Activated CD8-positive, alpha-beta T cell treated with anti-CD3 and anti-CD28 coated beads for 36 hours (primary cell): ENCODE measurements around the gene ERCC4. TPM values are rescaled to one million over a fixed set of nuclear protein-coding genes. Genes with fewer than 3 reads are reported as not detected.
"Not testable (repeated sequence)": the region's sequence is repeated elsewhere in the genome, so short reads cannot be mapped to it uniquely, and the experiment has no call there.

Experiments used
- ATAC-seq: fragments of 200-7000 bp; cut with Tn5 transposase; one replicate; pipeline ENCODE4 v1.10.0; 2021; ENCODE audit warnings: mild to moderate bottlenecking, moderate library complexity
- CTCF ChIA-PET: fragments of 350-600 bp; sonication (Branson Sonifier 250); formaldehyde crosslinking; loops from one replicate; lab custom pipeline; 2021; ENCODE audit warnings: antibody characterized with exemption; lab: Charles Lee
- POLR2A ChIA-PET: fragments of 350-600 bp; sonication (Branson Sonifier 250); formaldehyde crosslinking; loops from one replicate; lab custom pipeline; 2021; ENCODE audit warnings: antibody characterized with exemption; lab: Charles Lee
- DNase-seq: peaks from one replicate; pipeline ENCODE4 v3.0.0-alpha.2; 2020
- H3K27ac Mint-ChIP-seq: one replicate; pipeline ENCODE4 v1.8.0; 2021; ENCODE audit warnings: mild to moderate bottlenecking, mixed read lengths
- H3K27me3 Mint-ChIP-seq: one replicate; pipeline ENCODE4 v1.8.0; 2021; ENCODE audit warnings: mixed read lengths
- H3K36me3 Mint-ChIP-seq: one replicate; pipeline ENCODE4 v1.8.0; 2021; ENCODE audit warnings: low read depth, mixed read lengths
- H3K4me1 Mint-ChIP-seq: one replicate; pipeline ENCODE4 v1.8.0; 2021; ENCODE audit warnings: low read depth, mixed read lengths
- H3K4me3 Mint-ChIP-seq: one replicate; pipeline ENCODE4 v1.8.0; 2021; ENCODE audit warnings: mild to moderate bottlenecking, moderate library complexity, mixed read lengths
- H3K9me3 Mint-ChIP-seq: one replicate; pipeline ENCODE4 v1.8.0; 2021; ENCODE audit warnings: mixed read lengths
- intact Hi-C: fragments of 100-400 bp; cut with micrococcal nuclease; formaldehyde crosslinking; loops from one replicate; pipeline ENCODE4 v1.10.0; 2022
- total RNA-seq, 2 experiments: library from RNA; stranded (reverse); gene quantifications; one replicate each; pipeline ENCODE4 v1.2.3, GENCODE V29; 2021
- TF ChIP-seq, protein P1 (sequence below): fragments of 200-600 bp; IDR thresholded peaks from one replicate; pipeline ENCODE4 v1.8.0; 2022; ENCODE audit warnings: antibody characterized with exemption, mild to moderate bottlenecking

Gene ERCC4
- total RNA-seq, 2 experiments from 2014 or later: 6.2 to 13.3 TPM

DNA sequence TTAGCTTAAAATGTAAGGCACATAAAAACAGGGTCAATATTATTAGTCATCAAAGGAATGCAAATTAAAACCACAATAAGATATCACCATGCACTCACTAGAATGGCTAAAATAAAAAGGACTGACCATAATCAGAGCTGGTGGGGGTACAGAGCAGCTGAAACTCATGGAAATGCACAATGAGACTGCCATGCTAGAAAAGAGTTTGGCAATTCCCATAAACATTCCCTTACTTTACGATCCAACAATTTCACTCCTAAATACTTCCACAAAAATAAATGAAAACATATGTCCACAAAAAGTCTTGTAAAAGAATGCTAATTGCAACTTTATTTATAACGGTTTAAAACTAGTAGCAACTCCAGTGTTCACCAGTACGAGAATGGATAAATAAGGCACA is 36.1 kb upstream of the ERCC4 start:
- Mint-ChIP-seq H3K9me3 (peaks cover 2% of the 10 kb centered on the region), H3K4me1 (no peaks in the 10 kb centered on the region), H3K27ac (no peak overlapping the region), H3K4me3 (no peak overlapping the region), H3K36me3 (no peaks in the 10 kb centered on the region), H3K27me3 (peaks cover 6% of the 10 kb centered on the region)
- ChIA-PET POLR2A (no interaction called here), CTCF (interaction anchor here (1.3 kb wide), 1 partner anchor 36 kb away, joined by 4 read pairs; the partner anchor contains the start of gene ERCC4)
- DNase-seq (no peak), ATAC-seq (no peak)
- intact Hi-C loops: no loop called here
- TF ChIP-seq, protein P1, sequence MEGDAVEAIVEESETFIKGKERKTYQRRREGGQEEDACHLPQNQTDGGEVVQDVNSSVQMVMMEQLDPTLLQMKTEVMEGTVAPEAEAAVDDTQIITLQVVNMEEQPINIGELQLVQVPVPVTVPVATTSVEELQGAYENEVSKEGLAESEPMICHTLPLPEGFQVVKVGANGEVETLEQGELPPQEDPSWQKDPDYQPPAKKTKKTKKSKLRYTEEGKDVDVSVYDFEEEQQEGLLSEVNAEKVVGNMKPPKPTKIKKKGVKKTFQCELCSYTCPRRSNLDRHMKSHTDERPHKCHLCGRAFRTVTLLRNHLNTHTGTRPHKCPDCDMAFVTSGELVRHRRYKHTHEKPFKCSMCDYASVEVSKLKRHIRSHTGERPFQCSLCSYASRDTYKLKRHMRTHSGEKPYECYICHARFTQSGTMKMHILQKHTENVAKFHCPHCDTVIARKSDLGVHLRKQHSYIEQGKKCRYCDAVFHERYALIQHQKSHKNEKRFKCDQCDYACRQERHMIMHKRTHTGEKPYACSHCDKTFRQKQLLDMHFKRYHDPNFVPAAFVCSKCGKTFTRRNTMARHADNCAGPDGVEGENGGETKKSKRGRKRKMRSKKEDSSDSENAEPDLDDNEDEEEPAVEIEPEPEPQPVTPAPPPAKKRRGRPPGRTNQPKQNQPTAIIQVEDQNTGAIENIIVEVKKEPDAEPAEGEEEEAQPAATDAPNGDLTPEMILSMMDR: no peak

DNA sequence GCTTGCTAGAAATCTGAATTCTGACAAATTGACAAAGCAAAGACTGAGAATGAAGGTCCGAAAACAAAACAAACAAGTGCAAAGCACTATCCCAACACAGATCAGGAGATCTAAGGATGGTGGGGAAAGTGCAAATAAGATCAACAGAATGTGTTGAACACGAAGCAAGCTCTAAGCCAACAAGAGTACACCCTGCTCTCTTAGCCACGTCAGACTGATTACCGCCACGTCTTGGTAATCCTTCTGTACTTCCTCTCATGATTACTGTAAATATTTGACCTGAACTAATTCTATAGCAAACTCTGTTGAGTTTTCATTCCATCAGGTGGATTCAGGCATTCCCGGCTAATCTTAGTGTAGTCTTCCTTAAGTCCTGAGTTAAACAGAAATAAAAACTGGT is 34.3 kb upstream of the ERCC4 start:
- ATAC-seq: no peak
- TF ChIP-seq, protein P1: no peak
- ChIA-PET CTCF (interaction anchor here (1.1 to 1.8 kb wide), 2 partner anchors 34 to 68 kb away, joined by 3 to 5 read pairs; partner anchors contain the start of gene ERCC4), POLR2A (no interaction called here)
- DNase-seq: no peak
- Mint-ChIP-seq H3K4me3 (no peak overlapping the region), H3K27ac (no peak overlapping the region), H3K36me3 (no peaks in the 10 kb centered on the region), H3K4me1 (no peaks in the 10 kb centered on the region), H3K9me3 (peaks cover 5% of the 10 kb centered on the region), H3K27me3 (peaks cover 6% of the 10 kb centered on the region)
- intact Hi-C loops: no loop called here

DNA sequence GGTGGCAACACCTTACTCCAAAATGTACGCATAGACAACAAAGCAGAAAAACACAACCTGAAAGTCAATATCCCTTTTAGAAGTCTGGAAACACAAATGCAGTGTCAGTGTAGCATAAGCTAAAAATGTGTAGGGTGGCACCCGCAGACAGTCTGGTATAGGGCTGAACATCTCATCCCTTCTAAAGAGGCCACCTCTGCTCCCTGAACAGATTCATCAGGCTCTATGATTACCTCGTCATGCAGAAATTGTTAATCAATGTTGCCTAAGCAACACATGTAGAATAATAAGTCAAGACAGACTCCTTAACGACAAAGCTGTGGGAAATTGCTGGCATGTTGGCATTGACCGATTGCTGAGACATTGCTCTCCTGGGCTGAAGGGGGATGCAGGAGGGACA is 33.3 kb upstream of the ERCC4 start:
- Mint-ChIP-seq H3K27ac (no peak overlapping the region), H3K9me3 (peaks cover 5% of the 10 kb centered on the region), H3K36me3 (no peaks in the 10 kb centered on the region), H3K4me1 (no peaks in the 10 kb centered on the region), H3K27me3 (peaks cover 6% of the 10 kb centered on the region), H3K4me3 (no peak overlapping the region)
- intact Hi-C loops: no loop called here
- DNase-seq (no peak), ATAC-seq (no peak)
- CTCF ChIA-PET: interaction anchor here (1.8 kb wide), 1 partner anchor 33 kb away, joined by 5 read pairs; the partner anchor contains the start of gene ERCC4
- TF ChIP-seq, protein P1: no peak
- POLR2A ChIA-PET: no interaction called here

DNA sequence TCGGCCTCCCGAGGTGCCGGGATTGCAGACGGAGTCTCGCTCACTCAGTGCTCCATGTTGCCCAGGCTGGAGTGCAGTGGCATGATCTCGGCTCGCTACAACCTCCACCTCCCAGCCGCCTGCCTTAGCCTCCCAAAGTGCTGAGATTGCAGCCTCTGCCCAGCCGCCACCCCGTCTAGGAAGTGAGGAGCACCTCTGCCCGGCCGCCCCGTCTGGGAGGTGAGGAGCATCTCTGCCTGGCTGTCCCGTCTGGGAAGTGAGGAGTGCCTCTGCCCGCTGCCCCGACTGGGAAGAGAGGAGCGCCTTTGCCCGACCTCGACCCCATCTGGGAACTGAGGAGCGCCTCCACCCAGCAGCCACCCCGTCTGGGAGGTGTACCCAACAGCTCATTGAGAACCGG is 30.6 kb upstream of the ERCC4 start:
- intact Hi-C loops, H3K4me1 Mint-ChIP-seq, H3K36me3 Mint-ChIP-seq, ATAC-seq, H3K4me3 Mint-ChIP-seq, DNase-seq, POLR2A ChIA-PET, H3K27ac Mint-ChIP-seq, H3K9me3 Mint-ChIP-seq, H3K27me3 Mint-ChIP-seq: not testable (repeated sequence)
- CTCF ChIA-PET: interaction anchor here (1.3 kb wide), 1 partner anchor 12 kb away, joined by 4 read pairs; no protein-coding TSS in a partner anchor

DNA sequence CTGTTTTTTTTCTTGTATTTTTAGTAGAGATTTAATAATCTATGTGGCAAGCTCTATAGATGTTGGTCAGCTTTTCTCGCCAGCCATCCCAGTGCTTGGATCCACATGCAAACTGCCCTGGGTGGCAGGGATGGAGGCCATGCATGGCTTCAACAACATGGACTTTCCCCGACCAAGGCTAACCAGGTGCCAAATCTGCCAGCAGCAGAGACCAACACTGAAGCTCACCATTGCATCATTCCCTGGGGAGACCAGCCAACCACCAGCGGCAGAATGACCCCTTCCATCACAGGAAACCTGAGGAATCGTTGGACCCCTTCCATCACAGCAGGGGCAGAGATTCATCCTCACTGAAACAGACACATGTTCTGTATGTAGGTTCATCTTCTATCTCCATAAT is 27.7 kb upstream of the ERCC4 start:
- intact Hi-C loops: no loop called here
- Mint-ChIP-seq H3K36me3 (no peaks in the 10 kb centered on the region), H3K27me3 (peaks cover 4% of the 10 kb centered on the region), H3K4me3 (no peak overlapping the region), H3K4me1 (no peaks in the 10 kb centered on the region), H3K9me3 (peaks cover 5% of the 10 kb centered on the region), H3K27ac (no peak overlapping the region)
- DNase-seq: no peak
- POLR2A ChIA-PET: no interaction called here
- ATAC-seq: no peak
- TF ChIP-seq, protein P1: no peak
- CTCF ChIA-PET: interaction anchor here (0.8 to 1.2 kb wide), 3 partner anchors 26 to 27 kb away, joined by 3 to 4 read pairs (median 3); partner anchors contain the start of gene ERCC4
